DMS79 treated with DMSO at 0.1 percent for 48 hours (cell line): Measurements from ENCODE around the gene GPR4.

Experiments used
- DNase-seq: peaks from one replicate; lab custom pipeline; 2025; lab: John Stamatoyannopoulos, UW

Gene GPR4

DNA sequence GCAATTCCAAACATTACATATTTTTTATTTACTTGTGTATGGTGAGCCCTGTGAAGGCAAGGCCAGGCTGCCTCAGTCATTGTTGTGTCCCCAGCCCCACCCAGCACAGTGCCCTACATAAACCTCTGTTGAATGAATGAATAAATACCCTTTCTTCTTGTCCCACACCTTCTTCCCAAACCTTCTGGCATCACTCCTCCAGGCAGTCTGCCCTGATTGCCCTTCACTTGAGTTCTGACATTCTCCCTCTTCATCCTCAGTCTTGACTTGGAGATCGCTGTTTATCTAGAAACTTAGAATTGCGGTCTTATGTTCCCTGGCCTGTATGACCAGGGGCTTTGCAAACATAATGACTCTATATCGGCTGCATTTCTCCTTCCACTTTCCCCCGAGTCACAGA, 12.2 kb downstream of the GPR4 start:
- DNase-seq: no peak

DNA sequence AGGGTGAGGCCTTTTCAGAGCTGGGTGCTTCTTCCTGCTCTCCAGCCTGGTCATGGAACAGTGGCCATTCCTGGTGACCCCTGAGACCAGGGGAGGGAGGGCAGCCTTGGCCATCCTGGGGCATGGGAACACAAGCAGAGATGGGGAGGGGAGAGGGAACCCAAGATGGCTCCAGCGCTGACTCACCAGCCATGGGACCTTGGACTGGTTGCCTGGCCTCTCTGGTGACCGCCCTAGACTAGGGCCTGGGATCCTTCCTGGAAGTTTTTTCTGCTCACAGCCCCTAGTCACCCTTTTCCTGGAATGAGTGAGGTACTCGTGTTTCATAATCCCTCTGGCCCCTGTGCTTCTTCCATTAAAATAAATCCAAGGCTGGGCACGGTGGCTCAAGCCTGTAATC, 14.1 kb downstream of the GPR4 start:
- no peak for DNase-seq

DNA sequence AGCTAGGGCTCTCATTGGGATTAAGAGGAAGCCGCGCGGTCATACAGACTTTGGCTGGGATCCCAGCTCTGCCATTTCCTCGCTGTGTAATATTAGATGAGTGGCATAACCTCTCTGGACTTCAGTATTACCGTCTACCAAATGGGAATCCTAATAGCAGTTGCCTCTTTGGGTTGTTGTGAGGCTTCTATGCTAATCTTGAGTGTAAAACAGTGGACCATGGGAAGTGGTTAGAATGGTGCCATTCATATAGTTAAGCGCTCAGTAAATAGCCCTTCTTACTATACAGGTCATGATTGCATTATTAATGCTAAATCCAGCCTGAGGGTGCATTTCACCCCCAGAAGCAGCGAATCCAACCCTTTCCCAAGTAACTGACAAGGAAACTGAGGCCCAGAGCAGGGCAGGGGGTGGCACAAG, 16.8 kb downstream of the GPR4 start:
- DNase-seq: no peak

DNA sequence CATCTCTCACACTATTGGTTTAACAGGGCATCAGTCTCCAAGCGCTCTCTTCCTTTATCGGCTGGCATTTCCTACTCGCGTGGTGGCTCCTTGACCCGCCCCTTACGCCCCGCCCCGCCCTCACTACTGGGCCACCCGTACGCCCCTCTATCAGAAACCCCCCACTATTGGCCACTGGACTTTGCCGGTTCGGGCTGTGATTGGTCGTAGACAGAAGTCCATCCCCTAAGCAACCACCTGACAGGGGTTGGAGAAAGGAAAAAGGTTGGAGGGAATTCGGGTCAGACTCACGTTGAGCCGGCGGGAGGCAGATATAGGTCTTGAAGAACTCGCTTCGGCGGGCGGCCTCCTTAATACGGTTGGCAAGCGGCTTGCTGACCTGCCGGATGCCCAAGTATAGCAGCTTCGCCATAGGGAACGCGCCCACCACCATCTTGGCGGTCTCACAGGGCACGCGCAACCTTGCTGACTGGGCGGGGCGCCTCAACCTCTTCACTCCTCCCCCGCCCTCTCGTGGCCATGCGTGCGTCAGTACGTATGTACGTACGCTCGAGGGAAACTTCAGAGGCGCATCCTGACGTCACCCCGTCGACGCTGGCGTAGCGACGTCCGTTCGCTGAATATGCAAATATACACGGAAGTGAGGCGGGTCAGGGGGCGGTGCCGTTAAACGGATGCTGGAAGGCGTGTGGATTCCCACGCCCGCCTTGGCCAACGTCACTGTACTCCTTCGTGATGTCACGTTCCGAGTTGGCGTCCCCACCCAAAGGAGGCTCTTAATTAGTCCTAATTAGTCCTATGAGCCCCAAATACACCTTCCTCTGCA, 17.5 kb downstream of the GPR4 start, which contains the start of gene OPA3:
TSS of gene OPA3 (minus strand) at position 471 of the 826 bp plus-strand sequence. CDS start at position 433, 38 bp downstream.
- DNase-seq: peak; percentile 99

DNA sequence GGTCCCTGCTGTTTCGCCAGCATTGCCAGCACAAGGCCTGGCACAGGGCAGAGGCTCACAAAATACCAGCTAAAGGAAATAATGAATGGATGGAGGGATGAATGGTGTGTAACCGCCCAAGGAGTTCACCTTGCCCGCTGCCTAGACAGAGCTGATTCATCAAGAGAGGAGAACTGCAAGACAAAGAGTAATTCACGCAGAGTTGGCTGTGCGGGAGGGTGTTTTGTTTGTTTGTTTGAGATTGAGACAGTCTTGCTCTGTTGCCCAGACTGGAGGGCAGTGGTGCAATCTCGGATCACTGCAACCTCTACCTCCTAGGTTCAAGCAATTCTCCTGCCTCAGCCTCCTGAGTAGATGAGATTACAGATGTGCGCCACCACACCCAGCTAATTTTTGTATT, 20.4 kb downstream of the GPR4 start:
- DNase-seq: no peak

DNA sequence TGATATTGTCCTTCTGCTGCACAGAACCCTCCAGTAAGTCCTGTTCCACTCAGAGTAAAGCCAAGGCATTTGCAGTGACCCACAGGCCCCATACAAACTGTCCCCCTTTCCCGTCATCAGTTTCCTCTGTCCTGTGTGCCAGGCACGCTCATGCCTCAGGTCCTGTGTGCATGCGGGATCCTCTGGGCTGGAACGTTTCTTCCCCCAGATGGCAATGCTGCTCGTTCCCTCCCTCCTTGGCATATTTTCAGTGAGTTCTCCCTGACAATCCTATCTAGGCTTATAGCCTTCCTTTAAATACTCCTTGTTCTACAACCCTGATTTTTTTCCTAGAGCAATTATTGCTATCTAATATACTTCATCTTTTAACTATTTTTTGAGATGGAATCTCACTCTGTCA, 23.2 kb downstream of the GPR4 start:
- DNase-seq: no peak

DNA sequence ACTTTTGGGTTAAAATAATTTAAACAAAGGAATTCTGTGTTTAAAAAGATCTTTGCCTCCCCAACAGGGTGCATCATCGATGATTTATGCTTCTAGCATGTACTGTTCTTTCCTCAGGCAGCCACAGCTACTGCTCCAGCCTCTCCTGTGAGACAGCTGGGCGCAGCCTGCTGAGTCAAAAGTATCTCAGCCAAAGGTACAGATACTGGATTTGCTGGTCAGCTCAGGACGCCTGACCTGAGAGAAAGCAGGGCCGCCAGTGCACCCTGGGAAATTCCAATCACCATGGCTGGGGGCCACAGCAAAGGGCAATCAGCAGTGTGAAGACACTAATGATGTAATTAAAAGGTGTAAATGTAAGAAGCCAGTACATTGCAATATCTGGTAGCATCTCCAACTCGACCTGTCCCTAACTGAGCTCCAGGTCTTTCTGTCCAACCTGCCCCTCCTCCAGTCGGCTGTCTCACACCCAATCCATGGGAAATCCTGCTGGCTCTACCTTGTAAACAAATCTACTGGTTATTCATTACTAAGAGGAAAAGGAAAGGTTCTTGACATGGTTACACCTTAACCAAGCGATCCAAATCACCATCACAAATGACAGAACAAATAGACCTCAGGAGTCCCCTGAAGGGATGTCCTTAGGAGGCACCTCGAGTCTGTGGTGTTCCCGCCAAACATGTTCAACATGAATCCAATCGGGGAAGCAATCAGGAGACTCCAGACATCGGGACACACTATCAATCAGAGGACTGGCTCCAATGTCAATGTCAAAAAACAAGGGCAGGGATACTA, 24.7 kb downstream of the GPR4 start:
- DNase-seq: no peak

DNA sequence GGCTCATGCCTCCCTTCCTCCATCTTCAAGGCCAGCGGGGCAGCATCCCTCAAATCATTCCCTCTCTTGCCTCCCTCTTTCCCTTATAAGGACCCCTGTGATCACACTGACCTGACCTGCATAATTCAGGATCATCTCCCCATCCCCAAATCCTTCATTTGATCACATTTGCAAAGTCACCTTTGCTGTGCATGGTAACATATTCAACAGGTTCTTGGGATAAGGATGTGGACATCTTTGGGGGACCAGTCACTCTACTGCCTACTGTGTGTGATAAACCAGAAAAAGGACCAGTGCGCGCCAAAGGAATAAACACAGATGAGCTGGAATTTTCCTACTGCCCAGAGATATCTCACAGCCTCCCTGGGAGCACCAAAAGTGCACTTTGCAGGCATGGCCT, 25.3 kb downstream of the GPR4 start:
- DNase-seq: no peak

DNA sequence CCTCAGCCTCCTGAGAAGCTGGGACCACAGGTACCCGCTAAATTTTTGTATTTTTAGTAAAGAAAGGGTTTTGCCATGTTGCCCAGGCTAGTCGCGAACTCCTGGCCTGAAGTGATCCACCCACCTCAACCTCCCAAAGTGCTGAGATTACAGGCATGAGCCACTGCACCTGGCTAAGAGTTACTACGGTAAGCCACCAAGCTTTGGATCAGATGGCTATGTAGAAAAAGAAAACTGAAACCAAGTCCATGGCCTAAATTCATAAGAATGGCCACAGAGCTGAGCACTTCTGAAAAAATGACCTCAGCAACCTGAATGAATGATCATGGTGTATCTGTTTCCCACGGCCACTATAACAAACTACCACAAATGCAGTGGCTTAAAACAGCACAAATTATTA, 26.8 kb downstream of the GPR4 start:
- no peak for DNase-seq

DNA sequence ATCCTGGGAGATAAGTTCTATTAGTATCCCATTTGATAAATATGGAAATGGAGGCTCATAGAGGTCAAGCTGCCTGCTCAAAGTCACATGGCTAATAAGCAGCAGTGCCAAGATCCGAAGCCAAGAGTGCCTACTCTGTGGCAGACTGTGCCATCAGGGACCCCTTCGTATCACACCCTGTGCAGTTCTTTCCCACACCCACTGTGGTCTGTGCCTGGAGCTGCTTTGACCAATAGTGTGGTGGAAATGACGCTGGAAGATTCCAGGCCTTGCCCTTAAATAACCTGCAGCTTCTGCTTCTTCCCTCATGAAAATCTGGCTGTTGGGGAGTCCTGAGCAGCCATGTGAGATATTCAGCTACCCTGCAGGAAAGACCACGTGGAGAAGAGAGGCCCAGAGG, 27.5 kb downstream of the GPR4 start:
- DNase-seq: no peak

DNA sequence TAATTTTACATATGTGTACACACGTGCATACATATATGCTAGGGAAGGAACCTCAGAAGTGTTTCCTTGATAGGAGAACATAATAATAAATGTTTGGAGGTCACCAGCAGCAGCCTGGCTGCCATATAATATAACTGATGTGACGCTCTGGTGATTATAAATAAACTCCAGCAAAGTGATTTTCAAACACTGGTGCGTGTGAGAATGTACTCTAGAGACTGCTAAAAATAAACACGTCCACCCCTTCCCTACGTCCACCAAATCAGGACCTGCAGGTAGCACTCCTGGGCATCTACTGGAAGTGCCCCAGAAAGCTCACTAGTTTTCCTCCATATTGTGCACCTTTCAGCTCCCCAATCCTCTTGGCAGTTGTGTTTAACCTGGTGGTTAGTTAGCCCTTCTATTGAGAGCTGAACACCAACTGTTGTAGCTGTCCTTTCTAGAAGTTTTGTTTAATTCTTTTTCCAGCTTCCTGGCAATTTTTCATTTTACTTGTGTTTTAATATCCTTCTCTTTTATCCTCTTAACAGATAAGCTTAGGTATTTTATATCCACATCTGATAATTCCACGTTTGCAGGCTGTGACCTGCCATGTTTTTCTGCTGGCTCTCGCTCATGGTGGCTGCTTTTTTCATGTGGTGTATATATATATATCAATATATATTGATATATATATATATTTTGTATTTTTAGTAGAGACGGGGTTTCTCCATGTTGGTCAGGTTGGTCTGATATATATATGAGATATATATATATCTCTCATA, 30.4 kb downstream of the GPR4 start:
- DNase-seq: no peak

DNA sequence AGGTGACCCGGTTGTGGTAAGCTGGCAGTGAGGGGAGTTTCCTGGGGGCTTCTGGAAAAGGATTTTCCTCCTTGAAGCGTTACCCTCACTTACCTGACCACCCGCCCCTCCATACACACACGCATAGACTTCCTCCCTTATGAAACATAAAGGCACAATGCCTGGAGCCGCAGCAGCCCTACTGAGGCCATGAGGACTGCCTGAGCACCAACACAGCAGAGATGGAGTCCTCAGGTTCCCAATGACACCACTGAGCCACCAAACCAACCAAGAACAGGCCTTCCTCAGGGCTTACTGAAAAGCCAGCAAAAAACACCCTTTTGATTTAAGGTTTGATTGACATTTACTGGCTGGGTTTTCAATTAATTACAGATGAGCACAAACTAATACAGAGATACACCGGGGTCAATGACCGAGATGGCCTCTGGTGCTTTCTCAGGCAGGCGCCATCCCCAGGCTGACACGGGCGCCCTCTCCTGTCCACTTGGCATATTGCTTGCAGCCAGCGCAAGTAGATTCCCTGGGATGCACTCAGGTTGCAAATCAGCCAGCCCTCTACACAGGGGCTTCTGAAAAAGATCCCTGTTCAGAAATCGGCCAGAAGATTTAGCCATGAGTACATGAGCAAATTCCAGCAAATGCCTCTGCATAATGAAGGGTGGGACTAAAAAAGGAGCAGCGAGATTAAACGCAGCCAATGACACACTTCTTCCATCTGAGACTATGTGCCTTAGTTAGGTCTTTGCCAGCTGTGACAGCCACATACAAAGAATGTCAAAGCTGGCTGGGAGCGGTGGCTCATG, 32.2 kb downstream of the GPR4 start:
- no peak for DNase-seq

DNA sequence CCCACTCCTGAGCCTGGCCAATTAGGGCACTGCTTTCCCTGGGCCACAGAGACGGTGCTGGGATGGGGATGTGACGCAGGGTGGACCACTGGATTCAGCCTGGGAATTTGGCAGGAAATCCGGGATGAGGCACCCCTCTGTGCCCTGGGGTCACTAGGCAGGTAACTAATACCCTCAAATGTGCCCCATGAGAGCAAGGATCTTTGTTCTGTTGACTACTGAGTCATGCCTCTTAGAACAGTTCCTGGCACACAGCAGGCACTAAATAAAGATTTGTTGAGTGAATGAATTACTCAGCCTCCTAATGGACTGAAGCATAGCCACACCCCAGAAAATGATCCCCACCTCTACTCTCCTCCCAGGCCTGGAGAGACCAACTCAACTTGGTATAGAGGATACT, 33.3 kb downstream of the GPR4 start:
- no peak for DNase-seq

DNA sequence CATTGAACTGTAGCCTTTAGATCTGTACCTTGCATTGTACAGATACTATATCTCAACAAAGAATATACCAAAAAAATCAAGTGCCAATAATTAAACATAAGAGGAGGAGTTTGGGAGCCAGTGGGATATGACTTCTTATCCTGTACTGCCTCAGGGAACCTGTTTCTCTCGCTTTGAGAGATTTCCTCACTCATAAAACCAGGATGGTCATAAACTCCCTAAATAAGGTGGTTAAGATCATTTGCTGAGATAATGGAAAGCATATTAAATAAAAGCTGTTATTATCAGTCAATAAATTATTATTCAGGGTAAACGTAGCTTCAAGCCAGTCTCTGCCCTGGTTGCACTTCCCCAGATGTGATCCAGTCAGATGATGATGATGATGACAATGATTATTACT, 34.4 kb downstream of the GPR4 start:
- DNase-seq: no peak

DNA sequence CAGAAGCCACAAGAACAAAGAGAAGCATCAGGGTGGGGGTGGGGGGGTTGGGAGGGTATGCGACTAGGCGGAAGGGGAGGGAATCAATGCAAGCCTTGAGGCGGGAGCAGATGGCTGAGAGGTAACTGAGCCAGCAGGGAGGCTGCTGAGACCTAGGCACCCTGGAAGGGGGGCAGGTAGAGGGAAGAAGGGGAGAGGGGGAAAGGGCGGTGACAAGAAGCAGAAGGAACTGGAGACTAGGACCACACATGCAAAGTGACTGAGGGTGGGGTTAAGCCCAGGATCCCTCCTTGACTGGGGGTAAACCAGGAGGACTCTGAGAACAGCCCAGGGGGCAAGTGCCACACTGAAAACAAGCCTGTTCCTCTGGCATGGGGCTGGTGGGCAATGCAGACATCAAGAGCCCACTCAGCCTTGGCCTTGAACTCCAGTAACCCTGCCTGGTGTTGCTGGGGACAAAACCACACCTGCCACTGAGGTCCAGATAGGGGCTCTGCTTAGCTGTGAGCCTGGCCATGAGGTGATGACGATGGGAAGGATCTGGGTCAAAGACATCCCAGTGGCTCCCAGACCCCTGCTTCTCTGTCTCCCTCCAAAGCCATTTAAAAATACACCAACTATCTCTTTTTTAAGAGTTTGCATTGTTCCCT, 37.8 kb downstream of the GPR4 start:
- DNase-seq: no peak

DNA sequence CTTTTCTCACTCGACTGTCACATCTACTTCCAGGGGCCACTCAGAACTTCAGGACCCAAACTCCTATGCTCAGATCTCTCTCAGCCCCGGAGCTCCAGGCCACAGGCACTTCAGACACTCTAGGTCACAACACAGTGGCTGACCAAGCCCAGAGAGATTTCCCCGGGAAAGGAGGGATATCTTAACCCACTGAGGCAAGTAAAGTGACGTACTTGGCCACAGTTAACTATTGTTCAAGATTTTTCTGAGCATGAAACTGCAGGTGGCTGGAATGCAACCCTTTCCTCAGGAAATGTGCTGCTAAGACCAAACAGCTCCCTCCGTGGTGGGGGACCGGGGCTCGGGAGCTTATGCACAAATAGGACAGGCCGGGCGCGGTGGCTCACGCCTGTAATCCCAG, 41.3 kb downstream of the GPR4 start:
- no peak for DNase-seq

DNA sequence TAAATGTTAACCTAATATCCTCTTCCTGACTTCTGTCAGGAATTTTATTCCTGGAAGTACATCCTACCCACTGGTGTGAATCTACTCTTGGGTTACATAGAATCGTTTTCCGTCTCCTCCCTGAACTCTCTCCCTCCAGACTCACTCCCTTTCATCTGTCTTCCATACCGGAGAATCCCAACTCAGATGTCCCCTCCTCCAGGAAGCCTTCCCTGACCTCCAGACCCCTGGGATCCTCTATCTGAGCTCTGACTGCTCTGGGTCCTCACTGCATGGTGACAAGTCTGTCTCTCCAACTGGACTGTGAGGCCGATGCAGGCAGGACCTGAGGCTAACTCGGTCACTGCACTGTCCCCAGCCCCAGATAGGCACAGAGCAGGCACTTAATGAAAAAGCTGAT, 42.0 kb downstream of the GPR4 start:
- no peak for DNase-seq

DNA sequence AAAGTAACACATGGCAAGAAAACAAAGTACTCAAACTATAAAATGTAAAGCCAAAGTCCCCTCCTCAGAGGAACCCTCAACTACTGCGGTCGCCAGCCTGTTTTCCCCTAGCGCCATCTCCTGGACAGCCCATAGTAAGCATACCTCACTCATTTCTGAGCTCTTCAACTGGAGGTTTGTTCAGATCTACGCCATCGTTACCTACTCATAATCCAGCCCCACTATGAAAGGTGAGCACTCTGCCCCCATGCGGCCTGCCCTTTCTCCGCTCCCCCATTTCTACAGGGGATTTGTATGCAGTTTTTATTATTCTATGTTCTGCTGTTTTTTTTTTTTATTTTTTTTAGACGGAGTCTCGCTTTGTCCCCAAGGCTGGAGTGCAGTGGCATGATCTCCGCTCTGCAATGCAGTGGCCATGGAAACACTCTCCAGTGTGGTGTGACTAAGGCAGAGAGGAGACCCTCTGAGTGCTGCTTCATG, 43.6 kb downstream of the GPR4 start:
- peak; percentile 5 for DNase-seq

DNA sequence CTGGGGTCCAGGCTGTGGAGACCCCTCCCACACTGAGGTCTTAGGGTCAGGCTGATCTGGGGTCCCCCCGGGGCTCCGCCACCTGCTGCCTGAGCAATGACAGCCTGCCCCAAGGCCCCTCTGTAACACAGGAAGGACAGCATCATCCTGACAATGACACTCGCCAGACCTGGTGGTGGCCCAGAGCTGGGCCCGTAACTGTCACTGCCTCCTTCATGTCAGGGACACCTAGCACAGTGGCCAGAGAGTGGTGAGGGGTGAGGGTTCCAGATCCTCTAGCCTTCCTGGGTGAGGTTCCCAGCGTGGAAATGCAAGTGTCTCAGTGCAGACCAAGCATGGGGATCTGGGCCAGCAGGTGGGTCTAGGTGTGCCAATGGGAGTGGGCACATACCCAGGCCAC, 45.2 kb downstream of the GPR4 start:
- DNase-seq: no peak

DNA sequence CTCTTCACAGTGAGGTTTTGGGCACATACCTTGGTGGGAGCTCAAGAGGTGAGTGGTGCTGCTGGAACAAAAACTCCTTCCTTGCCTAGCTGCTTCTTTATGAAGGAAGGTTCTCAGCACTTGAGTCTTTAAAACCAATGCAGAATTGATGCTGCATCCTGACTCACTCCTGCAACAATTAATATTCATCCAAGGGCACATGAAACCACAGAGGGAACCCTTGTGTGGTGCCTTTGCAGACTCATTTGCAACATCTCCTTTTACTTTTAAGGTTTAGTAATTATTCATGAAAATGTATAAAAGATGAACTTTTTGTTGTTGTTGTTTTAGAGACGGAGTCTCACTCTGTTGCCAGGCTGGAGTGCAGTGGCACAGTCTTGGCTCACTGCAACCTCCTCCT, 47.5 kb downstream of the GPR4 start:
- no peak for DNase-seq

DNA sequence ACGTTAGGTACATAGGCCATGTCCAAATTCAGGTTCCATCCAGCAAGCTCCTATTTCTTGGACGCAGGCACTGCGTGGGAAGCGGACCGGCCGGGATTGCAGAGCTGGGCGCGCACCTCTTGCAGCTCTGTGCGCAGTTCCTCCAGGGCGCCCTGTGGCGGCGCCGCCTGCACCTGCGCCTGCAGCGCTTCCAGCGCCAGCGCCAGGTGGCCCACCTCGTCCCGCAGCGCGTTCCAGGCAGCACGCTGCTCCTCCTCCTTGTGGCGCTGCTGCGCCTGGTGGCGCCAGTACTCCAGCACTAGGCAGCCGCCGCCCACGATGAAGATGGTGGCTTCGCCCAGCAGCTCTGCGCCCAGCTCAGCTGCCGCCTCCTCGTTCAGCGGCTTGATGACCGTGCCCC, 48.5 kb downstream of the GPR4 start:
- DNase-seq: no peak
